CD8-positive, alpha-beta memory T cell (primary cell): ENCODE data around the gene WNK1. TPM values are rescaled to one million over a fixed set of nuclear protein-coding genes. Genes with fewer than 3 reads are reported as not detected.

Experiments used
- CTCF ChIA-PET: fragments of 350-600 bp; sonication (Branson Sonifier 250); formaldehyde crosslinking; loops from one replicate; lab custom pipeline; 2021; ENCODE audit warnings: antibody characterized with exemption; lab: Charles Lee
- POLR2A ChIA-PET: fragments of 350-600 bp; sonication (Branson Sonifier 250); formaldehyde crosslinking; loops from one replicate; lab custom pipeline; 2021; ENCODE audit warnings: antibody characterized with exemption; lab: Charles Lee
- DNase-seq, 5 donors: peaks; one replicate each; pipeline versions ENCODE4 v3.0.0 to v3.0.0-alpha.2; 2020 to 2022; ENCODE audit warnings: mixed read lengths in 1 of 5
- H3K27ac ChIP-seq: one replicate; pipeline ENCODE4 v1.7.0; 2013; ENCODE audit warnings: low read depth, mild to moderate bottlenecking, low read length, moderate library complexity
- H3K27me3 ChIP-seq: 2 replicates; pipeline ENCODE4 v1.7.0; 2013; ENCODE audit warnings: low read length, mild to moderate bottlenecking; ENCODE audit not compliant: insufficient read depth, poor library complexity, severe bottlenecking
- H3K36me3 ChIP-seq: 2 replicates; pipeline ENCODE4 v1.7.0; 2013; ENCODE audit warnings: mild to moderate bottlenecking, low read length, moderate library complexity; ENCODE audit not compliant: insufficient read depth
- H3K4me1 ChIP-seq: 2 replicates; pipeline ENCODE4 v1.7.0; 2013; ENCODE audit warnings: mild to moderate bottlenecking, low read length, moderate library complexity; ENCODE audit not compliant: insufficient read depth
- H3K4me3 ChIP-seq: 2 replicates; pipeline ENCODE4 v1.7.0; 2013; ENCODE audit warnings: mild to moderate bottlenecking, low read length
- H3K9me3 ChIP-seq: 2 replicates; pipeline ENCODE4 v1.7.0; 2013; ENCODE audit warnings: mild to moderate bottlenecking, low read length
- H3K27ac Mint-ChIP-seq, 8 donors: one replicate each; pipeline ENCODE4 v1.8.0; 2020 to 2021; ENCODE audit warnings: mixed read lengths in 8 of 8, mild to moderate bottlenecking in 6 of 8, inconsistent platforms in 3 of 8, moderate library complexity in 3 of 8
- H3K27me3 Mint-ChIP-seq, 2 donors: one replicate each; pipeline ENCODE4 v1.8.0; 2020 to 2021; ENCODE audit warnings: mixed read lengths in 2 of 2, mild to moderate bottlenecking in 1 of 2, moderate library complexity in 1 of 2
- H3K36me3 Mint-ChIP-seq, 3 donors: one replicate each; pipeline ENCODE4 v1.8.0; 2020 to 2021; ENCODE audit warnings: mixed read lengths in 3 of 3, inconsistent platforms in 1 of 3, mild to moderate bottlenecking in 1 of 3
- H3K4me1 Mint-ChIP-seq, 3 donors: one replicate each; pipeline ENCODE4 v1.8.0; 2020 to 2021; ENCODE audit warnings: mixed read lengths in 3 of 3, inconsistent platforms in 1 of 3, mild to moderate bottlenecking in 1 of 3
- H3K4me3 Mint-ChIP-seq, 7 donors: one replicate each; pipeline ENCODE4 v1.8.0; 2020 to 2021; ENCODE audit warnings: mixed read lengths in 7 of 7, mild to moderate bottlenecking in 6 of 7, moderate library complexity in 4 of 7, inconsistent platforms in 2 of 7
- H3K9me3 Mint-ChIP-seq, 5 donors: one replicate each; pipeline ENCODE4 v1.8.0; 2020 to 2022; ENCODE audit warnings: mixed read lengths in 5 of 5, mild to moderate bottlenecking in 3 of 5, moderate library complexity in 2 of 5, inconsistent platforms in 1 of 5
- polyA plus RNA-seq: library from polyadenylated mRNA; unstranded; fragments of 300-500 nt; fragmentation: Illumina TruSeq; gene quantifications from one replicate; pipeline ENCODE4 v1.2.3, GENCODE V29; 2021
- total RNA-seq, 2 experiments: library from RNA; stranded (reverse); gene quantifications; one replicate each; pipeline ENCODE4 v1.2.3, GENCODE V29; 2021

The WNK1 gene
- total and polyA plus RNA-seq, 3 experiments from 2014 or later = 47.4 to 176 (median 174) TPM

- no peak overlapping the region for H3K27ac ChIP-seq
- H3K9me3 ChIP-seq = no peaks in the 10 kb centered on the region
- Mint-ChIP-seq H3K36me3 (peaks cover 0 to 8% (median 0%) of the 10 kb centered on the region in 3 donors), H3K4me3 (peak overlapping the region in 1 of 7 donors; percentile 58), H3K9me3 (no peaks in the 10 kb centered on the region), H3K27me3 (peaks cover 0 to 3% of the 10 kb centered on the region in 2 donors), H3K27ac (peak overlapping the region in 1 of 8 donors; percentile 58), H3K4me1 (peaks cover 5 to 6% (median 5%) of the 10 kb centered on the region in 3 donors)
- ChIA-PET POLR2A (no interaction called here), CTCF (no interaction called here)
- no peak overlapping the region for H3K4me3 ChIP-seq
- no peaks in the 10 kb centered on the region for H3K36me3 ChIP-seq
- no peaks in the 10 kb centered on the region for H3K27me3 ChIP-seq
- no peak for DNase-seq
- H3K4me1 ChIP-seq = peaks cover under 1% of the 10 kb centered on the region
Measured at GRCh38 chr12:953776-954175, 201.4 kb downstream of the WNK1 start.

- no peaks in the 10 kb centered on the region for H3K4me1 Mint-ChIP-seq
- no peaks in the 10 kb centered on the region for H3K27me3 ChIP-seq
- no peaks in the 10 kb centered on the region for H3K9me3 Mint-ChIP-seq
- no peak for DNase-seq
- ChIA-PET CTCF (no interaction called here), POLR2A (no interaction called here)
- H3K36me3 ChIP-seq = no peaks in the 10 kb centered on the region
- H3K27ac Mint-ChIP-seq = no peak overlapping the region
- peaks cover 0 to under 1% of the 10 kb centered on the region in 2 donors for H3K27me3 Mint-ChIP-seq
- no peak overlapping the region for H3K27ac ChIP-seq
- H3K4me1 ChIP-seq = no peaks in the 10 kb centered on the region
- H3K36me3 Mint-ChIP-seq = no peaks in the 10 kb centered on the region
- no peak overlapping the region for H3K4me3 ChIP-seq
- no peak overlapping the region for H3K4me3 Mint-ChIP-seq
- no peaks in the 10 kb centered on the region for H3K9me3 ChIP-seq
Measured at GRCh38 chr12:954741-955140, 202.4 kb downstream of the WNK1 start.

- Mint-ChIP-seq H3K27ac (no peak overlapping the region), H3K4me1 (no peaks in the 10 kb centered on the region), H3K4me3 (no peak overlapping the region), H3K36me3 (no peaks in the 10 kb centered on the region), H3K27me3 (peaks cover 0 to 2% of the 10 kb centered on the region in 2 donors), H3K9me3 (no peaks in the 10 kb centered on the region)
- Histone ChIP-seq H3K27me3 (no peaks in the 10 kb centered on the region), H3K4me3 (no peak overlapping the region), H3K36me3 (no peaks in the 10 kb centered on the region), H3K27ac (no peak overlapping the region), H3K9me3 (no peaks in the 10 kb centered on the region), H3K4me1 (no peaks in the 10 kb centered on the region)
- ChIA-PET CTCF (no interaction called here), POLR2A (no interaction called here)
- DNase-seq = no peak
Measured at GRCh38 chr12:955939-956338, 203.6 kb downstream of the WNK1 start.

- Histone ChIP-seq H3K4me1 (no peaks in the 10 kb centered on the region), H3K27ac (no peak overlapping the region), H3K27me3 (no peaks in the 10 kb centered on the region), H3K36me3 (no peaks in the 10 kb centered on the region), H3K4me3 (no peak overlapping the region), H3K9me3 (no peaks in the 10 kb centered on the region)
- H3K9me3 Mint-ChIP-seq = no peaks in the 10 kb centered on the region
- POLR2A ChIA-PET = no interaction called here
- peaks cover 0 to 2% of the 10 kb centered on the region in 2 donors for H3K27me3 Mint-ChIP-seq
- no peaks in the 10 kb centered on the region for H3K4me1 Mint-ChIP-seq
- no peak for DNase-seq
- H3K36me3 Mint-ChIP-seq = no peaks in the 10 kb centered on the region
- CTCF ChIA-PET = interaction anchor here (1.4 kb wide), 1 partner anchor 10 kb away, joined by 6 read pairs; no protein-coding TSS in a partner anchor
- no peak overlapping the region for H3K27ac Mint-ChIP-seq
- no peak overlapping the region for H3K4me3 Mint-ChIP-seq
Measured at GRCh38 chr12:958588-959123, 206.3 kb downstream of the WNK1 start.

Other genes starting within 250 kb of the WNK1 start
- gene NINJ2, start 89.1 kb upstream of the WNK1 start, total RNA-seq = 1 to 10 TPM; 3.3 to 4.2 TPM
- gene NINJ2, start 89.1 kb upstream of the WNK1 start, polyA plus RNA-seq = 47.1 TPM
- gene RAD52, start 197.1 kb downstream of the WNK1 start, total RNA-seq = 10 to 100 TPM; 13.2 to 13.8 TPM
- gene RAD52, start 197.1 kb downstream of the WNK1 start, polyA plus RNA-seq = 4.1 TPM
- 10 to 100 TPM; 22.6 to 24.2 TPM for gene ERC1, start 238.6 kb downstream of the WNK1 start, total RNA-seq
- 11.0 TPM for gene ERC1, start 238.6 kb downstream of the WNK1 start, polyA plus RNA-seq